ENCODE results near the gene TSPAN9.

- TF ChIP-seq POLR2A (IDR thresholded peaks at IDR 0.05; ENCODE audit: extremely low read depth, insufficient read length): no peak
- no peak for TF ChIP-seq CTCF (IDR thresholded peaks at IDR 0.05; ENCODE audit: low read depth, low read length)
- no peak for TF ChIP-seq MYC (IDR thresholded peaks at IDR 0.05; ENCODE audit: low read depth, low read length)
- no peak for TF ChIP-seq MAX (IDR thresholded peaks at IDR 0.05; ENCODE audit: low read depth, low read length)
Measured at GRCh38 chr12:3081886-3082285, 4.7 kb downstream of the TSPAN9 start.

Measured in NB4 (cell line).